GM21717 (cell line): ENCODE data around the gene LAMA3.

ENCODE experiments used
- ATAC-seq: cut with Tn5 transposase; IDR thresholded peaks from one replicate; pipeline ENCODE4 v1.9.1; 2021; ENCODE audit warnings: mild to moderate bottlenecking, moderate library complexity; ENCODE audit not compliant: unreplicated experiment

The LAMA3 gene

GRCh38 chr18:23668731-23669130 is 20.5 kb upstream of the LAMA3 start:
- ATAC-seq, result no peak

- ATAC-seq, result no peak
Measured at GRCh38 chr18:23669202-23669766, 20.0 kb upstream of the LAMA3 start.

GRCh38 chr18:23669804-23670405 is 19.3 kb upstream of the LAMA3 start:
- no peak for ATAC-seq

- no peak for ATAC-seq
Measured at GRCh38 chr18:23671564-23671963, 17.7 kb upstream of the LAMA3 start.

GRCh38 chr18:23673725-23674124 is 15.5 kb upstream of the LAMA3 start:
- ATAC-seq, result no peak

GRCh38 chr18:23675236-23675635 is 14.0 kb upstream of the LAMA3 start:
- no peak for ATAC-seq

- ATAC-seq, result no peak
Measured at GRCh38 chr18:23675896-23676295, 13.4 kb upstream of the LAMA3 start.

GRCh38 chr18:23682045-23682444 is 7.2 kb upstream of the LAMA3 start:
- no peak for ATAC-seq

- no peak for ATAC-seq
Measured at GRCh38 chr18:23682472-23682871, 6.8 kb upstream of the LAMA3 start.

GRCh38 chr18:23683155-23683554 is 6.1 kb upstream of the LAMA3 start:
- no peak for ATAC-seq

- no peak for ATAC-seq
Measured at GRCh38 chr18:23683671-23684070, 5.6 kb upstream of the LAMA3 start.

- no peak for ATAC-seq
Measured at GRCh38 chr18:23684515-23685197, 4.6 kb upstream of the LAMA3 start.

- no peak for ATAC-seq
Measured at GRCh38 chr18:23688528-23688927, 725 bp upstream of the LAMA3 start.

- ATAC-seq, result no peak
Measured at GRCh38 chr18:23689616-23690504, 607 bp downstream of the LAMA3 start.

GRCh38 chr18:23690505-23691068 is 1.3 kb downstream of the LAMA3 start:
- ATAC-seq, result no peak

- ATAC-seq, result no peak
Measured at GRCh38 chr18:23693846-23694245, 4.6 kb downstream of the LAMA3 start.

GRCh38 chr18:23694637-23695430 is 5.6 kb downstream of the LAMA3 start:
- ATAC-seq, result no peak

GRCh38 chr18:23701017-23701416 is 11.8 kb downstream of the LAMA3 start:
- ATAC-seq, result no peak

- ATAC-seq, result no peak
Measured at GRCh38 chr18:23701544-23702064, 12.4 kb downstream of the LAMA3 start.

GRCh38 chr18:23702606-23703005 is 13.4 kb downstream of the LAMA3 start:
- no peak for ATAC-seq
